Measurements from ENCODE around the gene BRD7.
A peak's percentile ranks its signal among the peaks of the same experiment; 100 is the strongest.

The BRD7 gene
- long read RNA-seq, full-length matches to known transcripts, result 5 of 13 reads
- long read RNA-seq, partial matches to known transcripts, result 7 of 13 reads
- long read RNA-seq, other reads (novel, unspliced or antisense), result 1 of 13 reads

DNA sequence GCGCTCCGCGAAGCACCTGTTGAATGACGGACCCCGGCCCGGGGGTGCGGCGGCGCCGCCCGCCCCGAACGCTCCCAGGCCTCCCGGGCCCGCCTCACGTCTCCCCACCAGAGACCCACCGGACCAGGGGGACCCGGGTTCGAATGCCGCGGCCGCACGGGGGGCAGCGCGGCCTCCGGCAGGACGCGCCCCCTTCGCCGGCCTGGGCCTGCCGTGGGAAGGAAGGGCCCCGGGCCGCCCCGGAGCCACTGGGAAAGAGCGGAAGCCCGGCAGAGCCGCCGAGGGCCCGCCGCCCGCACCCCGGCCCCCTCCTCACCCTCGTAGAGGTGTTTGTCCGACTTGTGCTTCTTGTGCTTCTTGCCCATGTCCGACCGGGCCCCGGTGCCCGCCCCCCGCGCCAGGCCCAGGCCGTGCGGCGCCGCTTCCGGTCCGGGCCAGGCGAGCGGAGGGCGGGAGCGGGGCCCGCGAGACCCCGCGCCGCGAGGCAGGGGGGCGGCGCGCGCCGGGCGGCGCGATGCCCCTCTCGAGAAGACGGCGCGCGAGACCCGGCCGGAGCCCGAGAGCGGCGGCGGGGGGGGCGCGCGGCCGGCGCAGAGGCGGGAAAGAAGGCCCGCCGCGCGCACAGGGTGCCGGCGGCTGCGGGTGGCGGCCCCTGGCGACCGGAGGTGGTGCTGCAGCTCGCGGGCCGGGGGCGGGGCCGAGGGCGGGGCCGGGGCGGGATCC is at the start of gene BRD7:
TSS of gene BRD7 (minus strand) at position 579 of the 723 bp plus-strand sequence. CDS start at position 365, 214 bp downstream.
- peak within 1 kb of the TSS; percentile 53 for H3K27ac ChIP-seq (replicated peaks)

DNA sequence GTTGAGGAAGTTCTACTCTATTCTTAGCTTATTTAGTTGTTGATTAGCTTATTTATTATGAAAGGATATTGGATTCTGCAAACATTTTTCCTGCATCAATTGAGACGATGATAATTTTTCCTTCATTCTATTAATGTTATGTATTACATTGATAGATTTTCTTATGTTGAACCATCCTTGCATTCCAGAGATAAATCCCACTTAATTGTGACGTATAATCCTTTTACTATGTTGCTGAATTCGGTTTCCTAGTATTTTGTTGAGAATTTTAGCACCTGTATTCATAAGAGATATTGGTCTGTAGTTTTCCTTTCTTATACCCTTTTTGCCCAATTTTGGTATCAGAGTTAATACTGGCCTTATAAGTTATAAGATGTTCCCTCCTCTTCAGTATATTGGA is 47.6 kb upstream of the BRD7 start:
- H3K27me3 ChIP-seq (ENCODE audit: insufficient read depth, poor library complexity, severe bottlenecking), result no peaks in the 10 kb centered on the region
- no peak overlapping the region for H3K4me3 ChIP-seq (replicated peaks; ENCODE audit: insufficient read depth, low read length)
- TF ChIP-seq, protein P1, sequence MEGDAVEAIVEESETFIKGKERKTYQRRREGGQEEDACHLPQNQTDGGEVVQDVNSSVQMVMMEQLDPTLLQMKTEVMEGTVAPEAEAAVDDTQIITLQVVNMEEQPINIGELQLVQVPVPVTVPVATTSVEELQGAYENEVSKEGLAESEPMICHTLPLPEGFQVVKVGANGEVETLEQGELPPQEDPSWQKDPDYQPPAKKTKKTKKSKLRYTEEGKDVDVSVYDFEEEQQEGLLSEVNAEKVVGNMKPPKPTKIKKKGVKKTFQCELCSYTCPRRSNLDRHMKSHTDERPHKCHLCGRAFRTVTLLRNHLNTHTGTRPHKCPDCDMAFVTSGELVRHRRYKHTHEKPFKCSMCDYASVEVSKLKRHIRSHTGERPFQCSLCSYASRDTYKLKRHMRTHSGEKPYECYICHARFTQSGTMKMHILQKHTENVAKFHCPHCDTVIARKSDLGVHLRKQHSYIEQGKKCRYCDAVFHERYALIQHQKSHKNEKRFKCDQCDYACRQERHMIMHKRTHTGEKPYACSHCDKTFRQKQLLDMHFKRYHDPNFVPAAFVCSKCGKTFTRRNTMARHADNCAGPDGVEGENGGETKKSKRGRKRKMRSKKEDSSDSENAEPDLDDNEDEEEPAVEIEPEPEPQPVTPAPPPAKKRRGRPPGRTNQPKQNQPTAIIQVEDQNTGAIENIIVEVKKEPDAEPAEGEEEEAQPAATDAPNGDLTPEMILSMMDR (IDR thresholded peaks at IDR 0.05; ENCODE audit: insufficient read depth, low read length), result no peak
- TF ChIP-seq POLR2AphosphoS5 (IDR thresholded peaks at IDR 0.05; ENCODE audit: low read depth), result no peak
- no peak for DNase-seq (ENCODE audit: low read depth in 1 of 2, low spot score in 1 of 2)
- H3K27ac ChIP-seq (replicated peaks), result no peak overlapping the region

More for the DNA sequence above, at the start of gene BRD7:
- Histone ChIP-seq H3K27me3 (ENCODE audit: insufficient read depth, poor library complexity, severe bottlenecking) (no peaks in the 10 kb centered on the region), H3K4me3 (replicated peaks; ENCODE audit: insufficient read depth, low read length) (peak within 1 kb of the TSS; percentile 79)
- TF ChIP-seq SPI1 (IDR thresholded peaks at IDR 0.05; ENCODE audit: borderline replicate concordance, low read depth), result no peak
- TF ChIP-seq, protein P1 (IDR thresholded peaks at IDR 0.05; ENCODE audit: insufficient read depth, low read length), result no peak
- no peak for TF ChIP-seq GABPA (IDR thresholded peaks at IDR 0.05; ENCODE audit: low read depth)
- TF ChIP-seq, protein P2, sequence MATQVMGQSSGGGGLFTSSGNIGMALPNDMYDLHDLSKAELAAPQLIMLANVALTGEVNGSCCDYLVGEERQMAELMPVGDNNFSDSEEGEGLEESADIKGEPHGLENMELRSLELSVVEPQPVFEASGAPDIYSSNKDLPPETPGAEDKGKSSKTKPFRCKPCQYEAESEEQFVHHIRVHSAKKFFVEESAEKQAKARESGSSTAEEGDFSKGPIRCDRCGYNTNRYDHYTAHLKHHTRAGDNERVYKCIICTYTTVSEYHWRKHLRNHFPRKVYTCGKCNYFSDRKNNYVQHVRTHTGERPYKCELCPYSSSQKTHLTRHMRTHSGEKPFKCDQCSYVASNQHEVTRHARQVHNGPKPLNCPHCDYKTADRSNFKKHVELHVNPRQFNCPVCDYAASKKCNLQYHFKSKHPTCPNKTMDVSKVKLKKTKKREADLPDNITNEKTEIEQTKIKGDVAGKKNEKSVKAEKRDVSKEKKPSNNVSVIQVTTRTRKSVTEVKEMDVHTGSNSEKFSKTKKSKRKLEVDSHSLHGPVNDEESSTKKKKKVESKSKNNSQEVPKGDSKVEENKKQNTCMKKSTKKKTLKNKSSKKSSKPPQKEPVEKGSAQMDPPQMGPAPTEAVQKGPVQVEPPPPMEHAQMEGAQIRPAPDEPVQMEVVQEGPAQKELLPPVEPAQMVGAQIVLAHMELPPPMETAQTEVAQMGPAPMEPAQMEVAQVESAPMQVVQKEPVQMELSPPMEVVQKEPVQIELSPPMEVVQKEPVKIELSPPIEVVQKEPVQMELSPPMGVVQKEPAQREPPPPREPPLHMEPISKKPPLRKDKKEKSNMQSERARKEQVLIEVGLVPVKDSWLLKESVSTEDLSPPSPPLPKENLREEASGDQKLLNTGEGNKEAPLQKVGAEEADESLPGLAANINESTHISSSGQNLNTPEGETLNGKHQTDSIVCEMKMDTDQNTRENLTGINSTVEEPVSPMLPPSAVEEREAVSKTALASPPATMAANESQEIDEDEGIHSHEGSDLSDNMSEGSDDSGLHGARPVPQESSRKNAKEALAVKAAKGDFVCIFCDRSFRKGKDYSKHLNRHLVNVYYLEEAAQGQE (IDR thresholded peaks at IDR 0.05; ENCODE audit: insufficient replicate concordance, low read depth), result no peak
- no peak for TF ChIP-seq POLR2AphosphoS5 (IDR thresholded peaks at IDR 0.05; ENCODE audit: low read depth)
- peak in 1 of 2 experiments; percentile 43 for DNase-seq (ENCODE audit: low read depth in 1 of 2, low spot score in 1 of 2)

DNA sequence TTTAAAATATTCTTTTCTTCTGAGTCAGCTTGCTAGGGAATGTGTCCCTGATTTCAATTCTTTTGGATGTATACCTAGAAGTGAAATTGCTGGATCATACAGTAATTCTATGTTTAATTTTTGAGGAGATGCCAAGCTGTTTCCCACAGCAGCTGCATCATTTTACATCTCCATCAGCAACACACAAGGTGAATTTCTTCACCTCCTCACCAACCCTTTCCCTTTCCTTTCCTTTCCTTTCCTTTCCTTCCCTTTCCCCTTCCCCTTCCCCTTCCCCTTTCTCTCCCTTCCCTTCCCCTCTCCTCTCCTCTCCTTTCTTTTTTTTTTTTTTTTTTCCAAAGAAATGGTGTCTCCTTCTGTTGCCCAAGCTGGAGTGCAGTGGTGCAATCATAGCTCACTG is 45.4 kb upstream of the BRD7 start:
- TF ChIP-seq SPI1 (IDR thresholded peaks at IDR 0.05; ENCODE audit: borderline replicate concordance, low read depth), result no peak
- TF ChIP-seq, protein P2 (IDR thresholded peaks at IDR 0.05; ENCODE audit: insufficient replicate concordance, low read depth), result no peak
- no peak overlapping the region for H3K27ac ChIP-seq (replicated peaks)
- DNase-seq (ENCODE audit: low read depth in 1 of 2, low spot score in 1 of 2), result no peak
- H3K4me3 ChIP-seq (replicated peaks; ENCODE audit: insufficient read depth, low read length), result no peak overlapping the region
- no peaks in the 10 kb centered on the region for H3K27me3 ChIP-seq (ENCODE audit: insufficient read depth, poor library complexity, severe bottlenecking)

DNA sequence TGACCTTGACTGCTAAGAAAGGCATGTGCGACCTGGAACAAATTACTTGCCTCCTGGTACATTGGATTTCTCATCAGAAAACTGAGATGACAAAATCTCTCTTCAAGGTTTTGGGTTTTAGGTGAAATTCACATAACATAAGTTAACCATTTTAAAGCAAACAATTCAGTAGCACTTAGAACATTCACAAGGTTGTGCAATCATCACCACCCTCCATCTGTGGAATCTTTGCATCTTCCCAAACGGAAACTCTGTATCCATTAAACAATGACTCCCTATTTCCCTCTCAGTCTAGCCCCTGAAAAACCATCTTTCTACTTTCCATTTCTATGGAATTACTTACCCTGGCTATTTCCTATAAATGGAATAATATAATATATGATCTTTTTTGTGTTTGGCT is 42.2 kb upstream of the BRD7 start:
- TF ChIP-seq, protein P2 (IDR thresholded peaks at IDR 0.05; ENCODE audit: insufficient replicate concordance, low read depth), result no peak
- TF ChIP-seq GABPA (IDR thresholded peaks at IDR 0.05; ENCODE audit: low read depth), result no peak
- TF ChIP-seq, protein P1 (IDR thresholded peaks at IDR 0.05; ENCODE audit: insufficient read depth, low read length), result no peak
- TF ChIP-seq SPI1 (IDR thresholded peaks at IDR 0.05; ENCODE audit: borderline replicate concordance, low read depth), result no peak
- TF ChIP-seq POLR2AphosphoS5 (IDR thresholded peaks at IDR 0.05; ENCODE audit: low read depth), result no peak
- no peak for DNase-seq (ENCODE audit: low read depth in 1 of 2, low spot score in 1 of 2)
- Histone ChIP-seq H3K4me3 (replicated peaks; ENCODE audit: insufficient read depth, low read length) (no peak overlapping the region), H3K27ac (replicated peaks) (no peak overlapping the region), H3K27me3 (ENCODE audit: insufficient read depth, poor library complexity, severe bottlenecking) (no peaks in the 10 kb centered on the region)

Measured in HL-60 (cell line).